HepG2 (cell line): ENCODE data around the gene VEGFA. TPM values are rescaled to one million over a fixed set of nuclear protein-coding genes. Genes with fewer than 3 reads are reported as not detected.

Source experiments
- NCOA1 ChIP-seq: sonication (generic); formaldehyde crosslinking; IDR thresholded peaks from 2 replicates; pipeline ENCODE4 v1.9.0; 2021; ENCODE audit warnings: missing genetic modification reagents
- ONECUT2 ChIP-seq: sonication (generic); formaldehyde crosslinking; IDR thresholded peaks from 2 replicates; pipeline ENCODE4 v1.4.0; 2020; ENCODE audit warnings: missing genetic modification reagents
- RBM39 ChIP-seq: fragments of 200-400 bp; formaldehyde crosslinking; IDR thresholded peaks from one replicate; pipeline ENCODE4 v1.6.1; 2018; ENCODE audit warnings: antibody characterized with exemption, mild to moderate bottlenecking, low read depth, low read length; ENCODE audit not compliant: poor library complexity, severe bottlenecking
- RFXAP ChIP-seq: sonication (generic); formaldehyde crosslinking; IDR thresholded peaks from 2 replicates; pipeline ENCODE4 v1.4.0; 2020; ENCODE audit warnings: missing genetic modification reagents, borderline replicate concordance
- ZNF12 ChIP-seq: sonication (generic); formaldehyde crosslinking; IDR thresholded peaks from 2 replicates; pipeline ENCODE4 v1.5.0; 2020; ENCODE audit warnings: missing genetic modification reagents
- polyA plus RNA-seq, 8 experiments: library from polyadenylated mRNA; depleted of rRNA in 3 of 8; stranded (reverse) in 7 of 8; unstranded in 1 of 8; fragments of >200 nt; fragmentation: Illumina TruSeq in 4 of 8; extraction: Trizol in 4 of 8; gene quantifications; 2 replicates each; pipeline versions ENCODE4 v1.2.1 to v1.2.3, GENCODE V29; 2011 to 2016; ENCODE audit warnings: low read depth in 4 of 8, missing spikeins in 1 of 8, mixed read lengths in 1 of 8; ENCODE audit not compliant: insufficient read depth in 1 of 8
- total RNA-seq, 5 experiments: library from RNA; depleted of rRNA; stranded (reverse); fragments of >200 nt; fragmentation: Illumina TruSeq; extraction: Trizol; gene quantifications; 2 replicates each; pipeline ENCODE4 v1.2.3, GENCODE V29; 2016; ENCODE audit warnings: low read depth in 1 of 5
- TF ChIP-seq, protein P1 (sequence below): sonication (generic); formaldehyde crosslinking; IDR thresholded peaks from 2 replicates; pipeline ENCODE4 v1.4.0; 2020; ENCODE audit warnings: missing genetic modification reagents
- TF ChIP-seq, protein P2 (sequence below): sonication (generic); formaldehyde crosslinking; conservative IDR thresholded peaks from 2 replicates; pipeline ENCODE4 v1.4.0; 2020; ENCODE audit warnings: missing genetic modification reagents
- TF ChIP-seq, protein P3 (sequence below): sonication (generic); formaldehyde crosslinking; IDR thresholded peaks from 2 replicates; pipeline ENCODE4 v1.4.0; 2020; ENCODE audit warnings: mild to moderate bottlenecking, missing genetic modification reagents

Gene VEGFA
- total and polyA plus RNA-seq, 2 of the 13 experiments (the other 11 are each of a cell fraction or from before 2014, with no cell fraction given): 68.1 to 629 TPM

DNA sequence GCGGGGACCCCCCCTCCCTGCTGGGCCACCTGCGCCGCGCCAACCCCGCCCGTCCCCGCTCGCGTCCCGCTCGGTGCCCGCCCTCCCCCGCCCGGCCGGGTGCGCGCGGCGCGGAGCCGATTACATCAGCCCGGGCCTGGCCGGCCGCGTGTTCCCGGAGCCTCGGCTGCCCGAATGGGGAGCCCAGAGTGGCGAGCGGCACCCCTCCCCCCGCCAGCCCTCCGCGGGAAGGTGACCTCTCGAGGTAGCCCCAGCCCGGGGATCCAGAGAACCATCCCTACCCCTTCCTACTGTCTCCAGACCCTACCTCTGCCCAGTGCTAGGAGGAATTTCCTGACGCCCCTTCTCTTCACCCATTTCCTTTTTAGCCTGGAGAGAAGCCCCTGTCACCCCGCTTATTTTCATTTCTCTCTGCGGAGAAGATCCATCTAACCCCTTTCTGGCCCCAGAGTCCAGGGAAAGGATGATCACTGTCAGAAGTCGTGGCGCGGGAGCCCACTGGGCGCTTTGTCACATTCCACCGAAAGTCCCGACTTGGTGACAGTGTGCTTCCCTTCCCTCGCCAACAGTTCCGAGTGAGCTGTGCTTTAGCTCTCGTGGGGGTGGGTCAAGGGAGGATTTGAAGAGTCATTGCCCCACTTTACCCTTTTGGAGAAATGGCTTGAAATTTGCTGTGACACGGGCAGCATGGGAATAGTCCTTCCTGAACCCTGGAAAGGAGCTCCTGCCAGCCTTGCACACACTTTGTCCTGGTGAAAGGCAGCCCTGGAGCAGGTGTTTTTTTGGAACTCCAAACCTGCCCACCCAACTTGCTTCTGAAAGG is 2.1 kb downstream of the VEGFA start (continued):
- TF ChIP-seq, protein P1, sequence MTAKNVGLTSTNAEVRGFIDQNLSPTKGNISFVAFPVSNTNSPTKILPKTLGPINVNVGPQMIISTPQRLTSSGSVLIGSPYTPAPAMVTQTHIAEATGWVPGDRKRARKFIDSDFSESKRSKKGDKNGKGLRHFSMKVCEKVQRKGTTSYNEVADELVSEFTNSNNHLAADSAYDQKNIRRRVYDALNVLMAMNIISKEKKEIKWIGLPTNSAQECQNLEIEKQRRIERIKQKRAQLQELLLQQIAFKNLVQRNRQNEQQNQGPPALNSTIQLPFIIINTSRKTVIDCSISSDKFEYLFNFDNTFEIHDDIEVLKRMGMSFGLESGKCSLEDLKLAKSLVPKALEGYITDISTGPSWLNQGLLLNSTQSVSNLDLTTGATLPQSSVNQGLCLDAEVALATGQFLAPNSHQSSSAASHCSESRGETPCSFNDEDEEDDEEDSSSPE (CRISPR knock-in tag): no peak
- TF ChIP-seq NCOA1 (0 out of 2 replicates have a peak, but pooled peaks have one; percentile 2), ZNF12 (peak; percentile 29; the same call in 1 of the 2 replicates), ONECUT2 (0 out of 2 replicates have a peak, but pooled peaks have one; percentile 1), RFXAP (CRISPR knock-in tag) (0 out of 2 replicates have a peak, but pooled peaks have one; percentile 2), RBM39 (no peak)
- TF ChIP-seq, protein P2, sequence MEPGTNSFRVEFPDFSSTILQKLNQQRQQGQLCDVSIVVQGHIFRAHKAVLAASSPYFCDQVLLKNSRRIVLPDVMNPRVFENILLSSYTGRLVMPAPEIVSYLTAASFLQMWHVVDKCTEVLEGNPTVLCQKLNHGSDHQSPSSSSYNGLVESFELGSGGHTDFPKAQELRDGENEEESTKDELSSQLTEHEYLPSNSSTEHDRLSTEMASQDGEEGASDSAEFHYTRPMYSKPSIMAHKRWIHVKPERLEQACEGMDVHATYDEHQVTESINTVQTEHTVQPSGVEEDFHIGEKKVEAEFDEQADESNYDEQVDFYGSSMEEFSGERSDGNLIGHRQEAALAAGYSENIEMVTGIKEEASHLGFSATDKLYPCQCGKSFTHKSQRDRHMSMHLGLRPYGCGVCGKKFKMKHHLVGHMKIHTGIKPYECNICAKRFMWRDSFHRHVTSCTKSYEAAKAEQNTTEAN (CRISPR knock-in tag): 0 out of 2 replicates have a peak, but pooled peaks have one; percentile 3
- TF ChIP-seq, protein P3, sequence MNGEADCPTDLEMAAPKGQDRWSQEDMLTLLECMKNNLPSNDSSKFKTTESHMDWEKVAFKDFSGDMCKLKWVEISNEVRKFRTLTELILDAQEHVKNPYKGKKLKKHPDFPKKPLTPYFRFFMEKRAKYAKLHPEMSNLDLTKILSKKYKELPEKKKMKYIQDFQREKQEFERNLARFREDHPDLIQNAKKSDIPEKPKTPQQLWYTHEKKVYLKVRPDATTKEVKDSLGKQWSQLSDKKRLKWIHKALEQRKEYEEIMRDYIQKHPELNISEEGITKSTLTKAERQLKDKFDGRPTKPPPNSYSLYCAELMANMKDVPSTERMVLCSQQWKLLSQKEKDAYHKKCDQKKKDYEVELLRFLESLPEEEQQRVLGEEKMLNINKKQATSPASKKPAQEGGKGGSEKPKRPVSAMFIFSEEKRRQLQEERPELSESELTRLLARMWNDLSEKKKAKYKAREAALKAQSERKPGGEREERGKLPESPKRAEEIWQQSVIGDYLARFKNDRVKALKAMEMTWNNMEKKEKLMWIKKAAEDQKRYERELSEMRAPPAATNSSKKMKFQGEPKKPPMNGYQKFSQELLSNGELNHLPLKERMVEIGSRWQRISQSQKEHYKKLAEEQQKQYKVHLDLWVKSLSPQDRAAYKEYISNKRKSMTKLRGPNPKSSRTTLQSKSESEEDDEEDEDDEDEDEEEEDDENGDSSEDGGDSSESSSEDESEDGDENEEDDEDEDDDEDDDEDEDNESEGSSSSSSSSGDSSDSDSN (CRISPR knock-in tag): no peak
- TF ChIP-seq, all 625 proteins: peak for 109
